Nephron progenitor cell (in vitro differentiated cells): ENCODE data around the gene KLKB1.
A peak's percentile ranks its signal among the peaks of the same experiment; 100 is the strongest.

Source experiments
- DNase-seq: peaks from one replicate; pipeline ENCODE4 v3.0.0; 2021
- H3K27ac Mint-ChIP-seq: 2 replicates; pipeline ENCODE4 v1.8.0; 2021; ENCODE audit warnings: mild to moderate bottlenecking, moderate library complexity, mixed read lengths
- H3K27me3 Mint-ChIP-seq: 2 replicates; pipeline ENCODE4 v1.8.0; 2021; ENCODE audit warnings: mild to moderate bottlenecking, low read depth, mixed read lengths; ENCODE audit not compliant: poor library complexity
- H3K36me3 Mint-ChIP-seq: 2 replicates; pipeline ENCODE4 v1.8.0; 2021; ENCODE audit warnings: low read depth, mixed read lengths
- H3K4me1 Mint-ChIP-seq: 2 replicates; pipeline ENCODE4 v1.8.0; 2021; ENCODE audit warnings: mixed read lengths
- H3K4me3 Mint-ChIP-seq: 2 replicates; pipeline ENCODE4 v1.8.0; 2021; ENCODE audit warnings: mild to moderate bottlenecking, moderate library complexity, mixed read lengths
- H3K9me3 Mint-ChIP-seq: 2 replicates; pipeline ENCODE4 v1.8.0; 2021; ENCODE audit warnings: mild to moderate bottlenecking, moderate library complexity, mixed read lengths
- CTCF ChIP-seq: fragments of 200-600 bp; sonication (generic); IDR thresholded peaks from 2 replicates; pipeline ENCODE4 v1.5.0; 2021; ENCODE audit warnings: antibody characterized with exemption

KLKB1 gene

DNA sequence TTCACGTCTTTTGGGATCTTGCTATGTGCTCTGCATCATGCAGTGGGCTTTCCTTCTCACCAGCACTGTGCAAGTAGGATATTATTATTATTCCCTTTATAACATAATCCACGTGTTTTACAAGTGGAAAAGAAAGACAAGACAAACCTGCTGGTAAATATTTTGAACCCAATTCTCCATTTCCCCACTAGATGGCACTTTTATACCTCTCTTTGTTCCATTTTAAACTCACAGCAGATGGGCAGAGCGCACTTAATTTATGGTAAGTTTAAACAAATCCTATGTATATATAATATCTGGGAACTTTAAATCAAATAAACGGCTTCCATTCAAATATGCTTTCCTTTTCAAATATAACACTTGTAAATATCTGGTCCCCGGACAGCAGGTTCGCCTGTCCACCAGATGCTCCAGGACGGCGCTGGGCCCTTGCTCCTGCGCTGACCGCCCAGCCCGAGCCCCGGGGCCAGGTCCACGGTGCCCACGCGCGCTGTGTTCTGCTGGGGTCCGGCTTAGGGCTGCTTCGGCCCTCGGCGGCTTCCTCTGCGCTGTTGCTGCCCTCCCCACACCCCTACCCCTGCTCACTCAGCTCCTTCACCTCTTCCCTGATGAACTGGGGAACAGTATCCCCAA is 69.8 kb downstream of the KLKB1 start:
- DNase-seq, result peak; percentile 13
- no peak overlapping the region for H3K4me3 Mint-ChIP-seq

DNA sequence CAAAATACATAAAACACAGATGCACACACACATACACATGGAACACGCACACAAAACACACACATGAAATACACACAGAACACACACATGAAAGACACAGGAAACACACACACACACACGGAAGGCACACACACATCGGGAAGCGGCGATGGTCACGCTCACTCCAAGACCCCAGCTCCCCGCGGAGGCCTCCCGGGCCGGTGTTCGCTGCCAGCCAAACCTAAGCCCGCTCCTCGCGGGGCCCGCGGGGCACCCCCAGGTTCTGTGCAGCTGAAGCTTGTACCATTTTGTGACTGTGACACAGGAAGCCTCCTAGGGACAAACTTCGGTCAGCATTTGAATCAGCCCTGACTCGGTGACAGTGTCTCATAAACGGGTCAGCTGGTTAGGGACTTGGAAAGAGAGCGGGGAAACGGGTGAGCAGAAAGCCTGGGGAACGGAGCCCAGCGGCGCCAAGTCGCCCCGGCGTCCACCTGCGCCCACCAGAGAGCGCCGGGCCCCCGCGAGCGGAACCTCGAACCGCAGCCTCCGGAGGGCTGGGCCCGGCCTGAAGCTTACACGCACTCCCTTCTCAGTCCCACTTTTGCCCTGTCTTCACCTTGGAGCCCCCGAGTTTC is 70.8 kb downstream of the KLKB1 start:
- H3K27ac Mint-ChIP-seq, result no peak overlapping the region
- H3K36me3 Mint-ChIP-seq, result no peaks in the 10 kb centered on the region
- TF ChIP-seq CTCF, result no peak
- H3K4me1 Mint-ChIP-seq, result peaks cover 6% of the 10 kb centered on the region
- peak overlapping the region; percentile 61 for H3K4me3 Mint-ChIP-seq
- H3K27me3 Mint-ChIP-seq, result peaks cover 23% of the 10 kb centered on the region
- no peaks in the 10 kb centered on the region for H3K9me3 Mint-ChIP-seq
- peak; percentile 24 for DNase-seq

More for the DNA sequence above, 69.8 kb downstream of the KLKB1 start:
- H3K36me3 Mint-ChIP-seq, result no peaks in the 10 kb centered on the region
- no peak overlapping the region for H3K27ac Mint-ChIP-seq
- TF ChIP-seq CTCF, result peak; percentile 80
- no peaks in the 10 kb centered on the region for H3K9me3 Mint-ChIP-seq
- H3K27me3 Mint-ChIP-seq, result peaks cover 25% of the 10 kb centered on the region
- H3K4me1 Mint-ChIP-seq, result peaks cover 6% of the 10 kb centered on the region

GRCh38 chr4:186299291-186299690 is 72.0 kb downstream of the KLKB1 start:
- no peak overlapping the region for H3K4me3 Mint-ChIP-seq
- H3K27ac Mint-ChIP-seq, result no peak overlapping the region
- no peak for DNase-seq
- H3K4me1 Mint-ChIP-seq, result peaks cover 6% of the 10 kb centered on the region
- no peaks in the 10 kb centered on the region for H3K9me3 Mint-ChIP-seq
- H3K27me3 Mint-ChIP-seq, result peaks cover 23% of the 10 kb centered on the region
- no peaks in the 10 kb centered on the region for H3K36me3 Mint-ChIP-seq
- TF ChIP-seq CTCF, result no peak

DNA sequence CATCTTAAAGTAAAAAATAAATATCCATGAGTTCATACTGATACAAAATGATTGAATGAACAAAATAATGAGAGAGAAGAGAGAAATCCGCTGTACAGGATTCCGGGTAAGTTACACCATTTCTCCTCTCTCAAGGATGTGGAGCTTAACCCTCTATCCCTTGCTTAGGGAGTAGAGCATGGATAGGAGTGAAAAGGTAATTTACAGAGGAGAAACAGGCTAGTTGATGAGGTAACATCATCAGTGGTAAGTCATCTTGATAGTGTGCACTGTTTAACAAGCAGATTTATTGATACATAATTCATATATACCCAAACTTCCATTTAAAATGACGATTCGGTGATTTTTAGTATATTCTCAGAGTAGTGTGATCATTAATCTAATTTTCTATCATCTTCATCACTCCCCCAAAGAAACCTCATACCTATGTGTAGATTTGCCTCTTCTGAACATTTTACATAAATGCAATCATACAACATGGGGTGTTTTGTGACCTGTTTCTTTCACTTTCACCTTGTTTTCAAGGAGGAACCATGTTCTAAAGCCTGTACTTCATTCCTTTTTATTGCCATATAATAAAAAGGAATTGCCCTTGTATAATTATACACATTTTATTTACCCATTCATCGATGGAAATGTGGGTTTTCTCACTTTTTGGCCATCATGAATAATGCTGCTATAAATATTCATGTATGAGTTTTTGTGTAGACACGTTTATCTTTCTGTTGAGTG is 73.5 kb downstream of the KLKB1 start:
- Mint-ChIP-seq H3K27ac (no peak overlapping the region), H3K27me3 (peaks cover 20% of the 10 kb centered on the region), H3K4me3 (no peak overlapping the region), H3K4me1 (peaks cover 12% of the 10 kb centered on the region), H3K36me3 (no peaks in the 10 kb centered on the region), H3K9me3 (no peaks in the 10 kb centered on the region)
- no peak for TF ChIP-seq CTCF
- no peak for DNase-seq

DNA sequence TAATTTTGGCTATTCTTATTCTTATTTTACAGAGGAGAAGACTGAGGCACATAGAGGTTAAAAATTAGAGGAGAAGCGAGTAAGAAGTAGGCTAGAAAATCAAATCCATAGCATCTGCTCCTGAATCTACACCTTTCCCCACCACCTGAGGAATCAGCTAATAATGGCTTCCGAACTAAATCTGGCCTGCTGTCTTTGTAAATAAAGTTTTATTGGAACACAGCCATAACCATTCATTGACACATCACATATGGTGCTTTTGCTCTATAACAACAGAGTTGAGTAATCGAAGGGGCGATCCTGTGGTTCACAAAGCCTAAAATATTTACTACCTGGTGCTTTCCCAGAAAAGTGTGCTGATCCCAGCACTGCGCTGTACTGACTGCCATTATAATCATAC is 76.9 kb downstream of the KLKB1 start:
- no peak overlapping the region for H3K4me3 Mint-ChIP-seq
- H3K27me3 Mint-ChIP-seq, result peaks cover 9% of the 10 kb centered on the region
- H3K4me1 Mint-ChIP-seq, result peaks cover 6% of the 10 kb centered on the region
- TF ChIP-seq CTCF, result no peak
- no peak for DNase-seq
- H3K36me3 Mint-ChIP-seq, result no peaks in the 10 kb centered on the region
- H3K27ac Mint-ChIP-seq, result no peak overlapping the region
- no peaks in the 10 kb centered on the region for H3K9me3 Mint-ChIP-seq
